ENCODE measurements around the gene MGST3. TPM values are rescaled to one million over a fixed set of nuclear protein-coding genes. Genes with fewer than 3 reads are reported as not detected.
A peak's percentile ranks its signal among the peaks of the same experiment; 100 is the strongest.

Gene MGST3
- total and polyA plus RNA-seq, 2 of the 13 experiments (the other 11 are each of a cell fraction or from before 2014, with no cell fraction given): 59.7 to 61.2 TPM

- no peak; the same call in 1 of the 2 replicates for TF ChIP-seq ZNF142 (CRISPR knock-in tag; IDR thresholded peaks at IDR 0.05)
- TF ChIP-seq SOX5 (CRISPR knock-in tag; IDR thresholded peaks at IDR 0.05; ENCODE audit: borderline replicate concordance): no peak
- peak in 1 of 2 experiments; percentile 72; a peak in 1 of 4 replicates for TF ChIP-seq KLF16 (CRISPR knock-in tag; IDR thresholded peaks at IDR 0.05)
- 0 out of 2 replicates have a peak, but pooled peaks have one; percentile 61 for TF ChIP-seq ZNF552 (CRISPR knock-in tag; IDR thresholded peaks at IDR 0.05; ENCODE audit: borderline replicate concordance)
Observed at GRCh38 chr1:165697881-165698760, 67.1 kb downstream of the MGST3 start, which contains the start of gene ALDH9A1 (continued).

GRCh38 chr1:165698761-165699052 is 67.7 kb downstream of the MGST3 start:
- Histone ChIP-seq H3K27me3 (ENCODE audit: control insufficient read depth in 1 of 2, insufficient read depth in 2 of 2, low read length in 2 of 2) (no peaks in the 10 kb centered on the region; a peak in 2 of 5 replicates), H3K4me2 (ENCODE audit: low read depth, low read length) (peak overlapping the region; percentile 79), H3K4me3 (replicated peaks in 1 of 3; ENCODE audit: insufficient read depth in 1 of 3, low read depth in 2 of 3, low read length in 3 of 3) (peak overlapping the region; percentile 83 to 96 (median 85)), H4K20me1 (ENCODE audit: insufficient read depth, low read length) (no peaks in the 10 kb centered on the region; the same call in 1 of the 2 replicates), H3K4me1 (ENCODE audit: insufficient read depth, low read length) (peaks cover 63% of the 10 kb centered on the region), H2AFZ (ENCODE audit: low read length) (peak overlapping the region; percentile 87), H3K9me3 (ENCODE audit: low read length) (no peaks in the 10 kb centered on the region), H3K79me2 (ENCODE audit: insufficient read depth, low read length) (peaks cover 12% of the 10 kb centered on the region), H3K9ac (ENCODE audit: insufficient read depth, low read depth, low read length) (peak overlapping the region; percentile 77; the same call in 1 of the 2 replicates), H3K27ac (ENCODE audit: extremely low read length, insufficient read depth, low read length) (peak overlapping the region; percentile 82), H3K36me3 (replicated peaks in 1 of 2; ENCODE audit: control insufficient read depth in 1 of 2, insufficient read depth in 2 of 2, low read length in 2 of 2) (no peaks in the 10 kb centered on the region)
- ChIA-PET CTCF (ENCODE audit: low intra/inter-chr PET ratio, low total read pairs) (interaction anchor here (1.2 kb wide), 1 partner anchor 215 kb away, joined by 6 read pairs; no protein-coding TSS in a partner anchor), POLR2A (interaction anchor here (0.8 to 1.8 kb wide), 8 partner anchors 10 to 212 kb away, joined by 3 to 10 read pairs (median 4); partner anchors contain the start of gene TMCO1)
- under 1% methylated on average over 7 of the region's 7 CpGs for WGBS (ENCODE audit: low lambda C conversion rate)
- in situ Hi-C loops (cut with HindIII; ENCODE audit: extremely low pct_ligation_motif_present, low pct_unique_long_range_greater_than_20kb) (loop anchor here (5.0 kb wide), 1 partner anchor 214 kb away; no protein-coding TSS in a partner anchor), intact Hi-C loops (cut with micrococcal nuclease; ENCODE audit: unreplicated experiment) (loop anchor here (1.0 to 5.0 kb wide), 4 partner anchors 67 to 561 kb away; partner anchors contain the start of gene MGST3)
- BruUV-seq (replicated peaks): TSS peak; percentile 64
- DNase-seq (ENCODE audit: low spot score) (no peak), ATAC-seq (no peak), FAIRE-seq (no peak)
- no peak for TF ChIP-seq DDIT3 (CRISPR knock-in tag; IDR thresholded peaks at IDR 0.05)
- 0 out of 2 replicates have a peak, but pooled peaks have one; percentile 0 for TF ChIP-seq ZNF446 (CRISPR knock-in tag; IDR thresholded peaks at IDR 0.05)
- peak; percentile 5; the same call in 1 of the 2 replicates for TF ChIP-seq POLR2AphosphoS5 (IDR thresholded peaks at IDR 0.05; ENCODE audit: low read depth, low read length)
- 0 out of 2 replicates have a peak, but pooled peaks have one; percentile 0 for TF ChIP-seq GFI1 (CRISPR knock-in tag; IDR thresholded peaks at IDR 0.05; ENCODE audit: borderline replicate concordance)
- TF ChIP-seq ZNF160 (CRISPR knock-in tag; IDR thresholded peaks at IDR 0.05): no peak
- TF ChIP-seq SP5 (CRISPR knock-in tag; IDR thresholded peaks at IDR 0.05; ENCODE audit: borderline replicate concordance, low read depth): 0 out of 2 replicates have a peak, but pooled peaks have one; percentile 1
